HFFc6 (cell line): Measurements from ENCODE around the gene HIPK2. TPM values are rescaled to one million over a fixed set of nuclear protein-coding genes. Genes with fewer than 3 reads are reported as not detected.

Experiments used
- DNase-seq: peaks from one replicate; pipeline ENCODE4 v3.0.0-alpha.2; 2018
- H3K27ac Mint-ChIP-seq: 2 replicates; pipeline ENCODE4 v1.8.0; 2020; ENCODE audit warnings: mild to moderate bottlenecking, mixed read lengths
- H3K27me3 Mint-ChIP-seq: 2 replicates; pipeline ENCODE4 v1.8.0; 2021; ENCODE audit warnings: mild to moderate bottlenecking, moderate library complexity, mixed read lengths; ENCODE audit not compliant: insufficient read depth
- H3K36me3 Mint-ChIP-seq: 2 replicates; pipeline ENCODE4 v1.8.0; 2021; ENCODE audit warnings: low read depth, mixed read lengths
- H3K4me1 Mint-ChIP-seq: 2 replicates; pipeline ENCODE4 v1.8.0; 2020; ENCODE audit warnings: low read depth, mixed read lengths
- H3K4me3 Mint-ChIP-seq: 2 replicates; pipeline ENCODE4 v1.8.0; 2020; ENCODE audit warnings: mild to moderate bottlenecking, moderate library complexity, mixed read lengths
- H3K9me3 Mint-ChIP-seq: 2 replicates; pipeline ENCODE4 v1.8.0; 2020; ENCODE audit warnings: mild to moderate bottlenecking, mixed read lengths
- CTCF ChIP-seq: fragments of 200-600 bp; sonication (generic); IDR thresholded peaks from 2 replicates; pipeline ENCODE4 v1.5.0; 2021; ENCODE audit warnings: antibody characterized with exemption, mild to moderate bottlenecking
- total RNA-seq, 6 experiments: library from RNA; stranded (reverse); fragmentation: NEBNext Ultra II Directional; extraction: Animal tissue kit (Norgen Biotek cat#: 25700); gene quantifications; 2 replicates in 1 of 6; 3 replicates in 5 of 6; pipeline ENCODE4 v1.2.3, GENCODE V29; 2021

HIPK2 gene
- total RNA-seq, 6 experiments from 2014 or later, result 14.6 to 33.4 (median 31.4) TPM

DNA sequence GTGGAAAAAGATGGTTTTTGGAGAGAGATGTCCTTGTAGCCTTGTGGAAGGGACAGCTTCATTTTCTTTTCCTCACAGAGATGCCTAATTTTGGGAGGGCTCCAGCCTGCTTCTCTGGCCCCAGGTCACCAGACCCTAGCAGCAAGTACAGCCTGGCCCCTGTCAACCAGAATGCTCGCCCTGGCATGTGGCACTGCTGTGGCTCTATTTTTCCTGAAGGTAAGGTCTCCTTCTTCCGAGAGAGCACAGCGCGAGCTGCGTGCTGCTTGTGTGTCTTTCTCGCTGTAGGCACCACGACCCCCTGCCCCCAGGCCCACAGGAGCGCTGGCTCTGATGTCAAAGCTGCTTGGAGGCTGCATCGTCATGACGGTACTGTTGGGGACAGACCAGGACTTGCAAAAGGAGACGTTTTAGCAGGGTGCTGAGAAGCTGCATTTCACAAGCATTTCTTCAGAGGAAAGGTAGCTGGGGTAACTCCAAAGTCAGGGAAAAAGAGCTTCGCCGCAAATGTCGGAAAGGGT lies 195.6 kb downstream of the HIPK2 start:
- no peaks in the 10 kb centered on the region for H3K4me1 Mint-ChIP-seq
- no peak overlapping the region for H3K27ac Mint-ChIP-seq
- TF ChIP-seq CTCF, result no peak
- H3K36me3 Mint-ChIP-seq, result no peaks in the 10 kb centered on the region; the same call in 1 of the 2 replicates
- no peaks in the 10 kb centered on the region for H3K9me3 Mint-ChIP-seq
- no peaks in the 10 kb centered on the region; the same call in 1 of the 2 replicates for H3K27me3 Mint-ChIP-seq
- DNase-seq, result no peak
- H3K4me3 Mint-ChIP-seq, result no peak overlapping the region

- H3K36me3 Mint-ChIP-seq, result no peaks in the 10 kb centered on the region; the same call in 1 of the 2 replicates
- TF ChIP-seq CTCF, result no peak
- H3K4me3 Mint-ChIP-seq, result no peak overlapping the region
- H3K27me3 Mint-ChIP-seq, result peaks cover 2% of the 10 kb centered on the region; the same call in 1 of the 2 replicates
- H3K4me1 Mint-ChIP-seq, result no peaks in the 10 kb centered on the region
- no peak for DNase-seq
- H3K9me3 Mint-ChIP-seq, result no peaks in the 10 kb centered on the region
- H3K27ac Mint-ChIP-seq, result no peak overlapping the region
These were observed 197.4 kb downstream of the HIPK2 start for GRCh38 chr7:139580435-139580834.

DNA sequence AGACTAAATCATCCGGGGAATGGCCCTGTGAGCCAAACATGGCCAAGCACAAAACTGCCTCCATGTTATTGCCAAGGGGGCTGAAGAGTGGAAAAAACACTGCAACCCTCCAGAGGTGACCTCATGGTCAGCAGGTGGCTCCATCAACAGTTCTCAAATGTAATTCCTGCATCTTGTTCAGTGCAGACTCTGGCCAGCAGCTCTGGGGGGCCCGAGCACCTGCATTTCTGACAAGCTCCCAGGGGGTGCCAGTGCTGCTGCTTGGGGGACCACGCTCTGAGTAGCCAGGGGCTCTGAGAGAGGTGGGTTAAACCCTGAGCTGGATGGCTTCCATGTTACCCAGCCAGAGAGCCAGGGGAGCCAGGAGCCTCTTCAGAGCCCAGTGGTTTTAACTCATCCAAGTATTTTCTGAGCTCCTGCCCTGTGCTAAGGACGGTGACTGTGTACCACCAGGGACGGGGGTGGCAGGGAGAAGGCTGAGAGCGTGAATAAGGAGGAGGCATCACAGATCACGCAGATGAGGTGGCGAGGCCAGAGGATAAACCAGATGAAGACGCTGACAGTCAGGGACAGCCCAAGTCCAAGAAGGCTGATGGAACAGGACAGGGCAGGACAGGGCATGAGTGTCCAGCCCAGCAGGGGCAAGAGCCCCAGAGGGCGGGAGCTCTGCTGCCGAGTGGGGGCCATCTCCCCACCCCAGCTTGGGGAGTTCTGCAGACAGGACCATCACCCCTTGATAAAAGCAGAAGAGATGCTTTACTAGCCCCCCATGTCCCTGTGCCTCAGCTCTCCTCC lies 201.4 kb downstream of the HIPK2 start:
- H3K4me1 Mint-ChIP-seq, result no peaks in the 10 kb centered on the region
- DNase-seq, result no peak
- H3K36me3 Mint-ChIP-seq, result no peaks in the 10 kb centered on the region; the same call in 1 of the 2 replicates
- TF ChIP-seq CTCF, result no peak
- H3K27ac Mint-ChIP-seq, result no peak overlapping the region
- peaks cover 2% of the 10 kb centered on the region; the same call in 1 of the 2 replicates for H3K27me3 Mint-ChIP-seq
- H3K4me3 Mint-ChIP-seq, result no peak overlapping the region
- H3K9me3 Mint-ChIP-seq, result no peaks in the 10 kb centered on the region

DNA sequence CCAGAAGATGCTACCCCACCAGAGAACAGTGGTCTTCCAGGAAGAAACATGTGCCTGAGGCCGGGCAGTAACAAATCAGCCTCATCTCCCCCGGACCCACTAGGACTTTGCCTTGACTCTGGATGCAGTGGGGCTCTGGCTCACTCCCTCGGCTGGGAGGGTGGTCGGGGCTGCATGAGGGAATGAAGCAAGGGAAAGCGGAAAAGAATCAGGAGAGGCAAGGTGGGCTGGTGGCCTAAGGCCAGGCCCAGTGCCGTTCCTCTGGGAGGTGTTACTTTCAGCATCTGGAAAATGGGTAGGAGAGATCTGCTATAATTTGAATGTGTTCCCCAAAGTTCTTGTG lies 202.5 kb downstream of the HIPK2 start:
- Mint-ChIP-seq H3K27ac (no peak overlapping the region), H3K27me3 (peaks cover 2% of the 10 kb centered on the region; the same call in 1 of the 2 replicates), H3K9me3 (no peaks in the 10 kb centered on the region), H3K36me3 (no peaks in the 10 kb centered on the region; the same call in 1 of the 2 replicates), H3K4me3 (no peak overlapping the region), H3K4me1 (no peaks in the 10 kb centered on the region)
- TF ChIP-seq CTCF, result no peak
- no peak for DNase-seq

DNA sequence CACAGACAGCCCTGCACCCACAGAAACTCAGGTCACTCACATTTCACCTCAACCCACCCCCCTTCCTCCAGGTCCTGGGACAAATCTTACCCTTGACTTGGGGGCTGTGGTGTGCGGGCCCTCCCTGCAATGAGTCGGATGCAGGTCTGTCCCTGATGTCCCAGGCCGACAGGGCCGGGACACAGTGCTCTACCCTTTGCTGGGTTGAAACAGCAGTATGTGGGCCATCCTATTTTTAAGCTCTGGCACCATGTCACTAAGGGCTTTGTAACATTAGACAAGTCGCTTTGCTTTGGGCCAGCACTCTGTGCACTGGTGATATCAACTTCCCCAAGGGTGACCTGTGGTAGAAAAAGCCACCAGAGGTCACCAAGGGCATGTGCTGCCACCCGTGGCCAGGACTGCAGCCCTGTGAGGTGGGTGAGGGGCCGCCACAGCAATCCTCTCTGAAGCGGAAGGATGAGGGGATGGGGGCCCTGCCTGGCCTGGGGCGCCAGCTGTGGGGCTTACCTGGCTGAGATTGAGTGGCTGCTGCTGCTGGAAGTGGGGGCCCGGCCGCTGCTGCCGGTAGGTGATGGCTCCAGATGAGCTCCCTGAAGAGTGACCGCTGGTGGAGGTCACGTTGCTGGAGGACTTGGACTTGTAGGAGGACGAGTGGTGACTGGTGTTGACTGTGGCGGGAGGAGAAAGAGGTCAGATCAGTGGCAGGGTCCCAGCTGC lies 203.0 kb downstream of the HIPK2 start:
- peaks cover 2% of the 10 kb centered on the region; the same call in 1 of the 2 replicates for H3K27me3 Mint-ChIP-seq
- no peak overlapping the region for H3K4me3 Mint-ChIP-seq
- H3K4me1 Mint-ChIP-seq, result no peaks in the 10 kb centered on the region
- H3K27ac Mint-ChIP-seq, result no peak overlapping the region
- TF ChIP-seq CTCF, result no peak
- H3K9me3 Mint-ChIP-seq, result no peaks in the 10 kb centered on the region
- H3K36me3 Mint-ChIP-seq, result no peaks in the 10 kb centered on the region; the same call in 1 of the 2 replicates
- no peak for DNase-seq
